ENCODE data around the gene IGFBP3. TPM values are rescaled to one million over a fixed set of nuclear protein-coding genes. Genes with fewer than 3 reads are reported as not detected.
A peak's percentile ranks its signal among the peaks of the same experiment; 100 is the strongest.

IGFBP3 gene
- total and polyA plus RNA-seq, 2 of the 13 experiments (the other 11 are each of a cell fraction or from before 2014, with no cell fraction given) = 57.5 TPM; not detected in 1

DNA sequence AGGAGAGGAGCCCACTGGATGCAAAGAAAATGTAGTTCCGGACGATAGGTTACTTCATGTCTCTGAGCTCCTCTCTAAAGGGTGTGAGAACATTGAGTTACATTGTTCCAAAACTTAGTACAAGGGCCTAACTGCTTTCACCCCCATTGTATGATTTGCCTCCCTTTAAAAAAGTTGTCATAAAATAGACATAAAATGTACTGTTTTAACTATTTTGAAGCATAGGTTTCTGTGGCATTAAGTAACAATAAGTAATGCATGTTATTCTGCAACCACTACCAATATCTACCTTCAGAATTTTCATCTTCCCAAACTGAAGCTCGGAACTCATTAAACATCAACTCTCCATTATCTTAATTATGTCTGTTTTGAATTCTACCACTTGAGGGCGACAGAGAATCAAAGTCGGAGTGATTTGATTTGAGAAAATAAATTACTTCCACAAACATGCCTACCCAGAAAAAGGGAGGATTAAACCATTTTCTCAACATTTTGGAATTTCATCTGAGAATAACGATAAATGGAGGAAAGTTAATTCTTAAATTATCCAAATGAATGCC is 30.1 kb downstream of the IGFBP3 start (continued):
- TF ChIP-seq, protein P1, sequence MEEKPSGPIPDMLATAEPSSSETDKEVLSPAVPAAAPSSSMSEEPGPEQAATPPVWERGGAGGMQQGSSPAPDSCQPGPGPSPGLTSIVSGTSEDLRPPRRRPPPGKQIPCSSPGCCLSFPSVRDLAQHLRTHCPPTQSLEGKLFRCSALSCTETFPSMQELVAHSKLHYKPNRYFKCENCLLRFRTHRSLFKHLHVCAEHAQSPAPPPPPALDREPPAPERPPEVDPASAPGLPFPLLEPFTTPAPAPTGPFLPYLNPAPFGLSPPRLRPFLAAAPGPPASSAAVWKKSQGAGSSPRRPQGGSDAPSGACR (CRISPR knock-in tag; IDR thresholded peaks at IDR 0.05) = no peak
- TF ChIP-seq ZNF383 (CRISPR knock-in tag; IDR thresholded peaks at IDR 0.05; ENCODE audit: borderline replicate concordance) (no peak), ZNF207 (IDR thresholded peaks at IDR 0.05; ENCODE audit: borderline replicate concordance) (no peak), SAP130 (CRISPR knock-in tag; IDR thresholded peaks at IDR 0.05; ENCODE audit: low read depth) (0 out of 2 replicates have a peak, but pooled peaks have one; percentile 10), HOXA9 (CRISPR knock-in tag; IDR thresholded peaks at IDR 0.05; ENCODE audit: borderline replicate concordance) (peak; percentile 65; the same call in 1 of the 2 replicates), TCF12 (IDR thresholded peaks at IDR 0.05) (no peak), TCF12 (CRISPR knock-in tag; IDR thresholded peaks at IDR 0.05) (peak; percentile 26; the same call in 1 of the 2 replicates), ZNF24 (IDR thresholded peaks at IDR 0.05) (no peak), KAT8 (CRISPR knock-in tag; IDR thresholded peaks at IDR 0.05) (peak; percentile 20; the same call in 1 of the 2 replicates), ZNF329 (CRISPR knock-in tag; IDR thresholded peaks at IDR 0.05; ENCODE audit: low read depth) (no peak; the same call in 1 of the 2 replicates), BORCS8-MEF2B (CRISPR knock-in tag; IDR thresholded peaks at IDR 0.05) (no peak), CEBPG (CRISPR knock-in tag; IDR thresholded peaks at IDR 0.05) (peak; percentile 20; the same call in 1 of the 2 replicates), RBAK (CRISPR knock-in tag; IDR thresholded peaks at IDR 0.05) (no peak), ZNF577 (CRISPR knock-in tag; IDR thresholded peaks at IDR 0.05; ENCODE audit: borderline replicate concordance, low read depth) (no peak), MIER2 (CRISPR knock-in tag; IDR thresholded peaks at IDR 0.05) (no peak), DNMT3B (CRISPR knock-in tag; conservative IDR thresholded peaks at IDR 0.05) (no peak), KDM5B (CRISPR knock-in tag; IDR thresholded peaks at IDR 0.05; ENCODE audit: borderline replicate concordance) (no peak), MEF2D (CRISPR knock-in tag; IDR thresholded peaks at IDR 0.05) (no peak), ZFP82 (CRISPR knock-in tag; IDR thresholded peaks at IDR 0.05; ENCODE audit: borderline replicate concordance) (no peak), ARNT2 (CRISPR knock-in tag; IDR thresholded peaks at IDR 0.05; ENCODE audit: low read depth) (no peak), ZBTB42 (CRISPR knock-in tag; IDR thresholded peaks at IDR 0.05) (no peak), CREB1 (IDR thresholded peaks at IDR 0.05) (no peak), CREB1 (CRISPR knock-in tag; IDR thresholded peaks at IDR 0.05) (no peak)
- TF ChIP-seq, protein P2, sequence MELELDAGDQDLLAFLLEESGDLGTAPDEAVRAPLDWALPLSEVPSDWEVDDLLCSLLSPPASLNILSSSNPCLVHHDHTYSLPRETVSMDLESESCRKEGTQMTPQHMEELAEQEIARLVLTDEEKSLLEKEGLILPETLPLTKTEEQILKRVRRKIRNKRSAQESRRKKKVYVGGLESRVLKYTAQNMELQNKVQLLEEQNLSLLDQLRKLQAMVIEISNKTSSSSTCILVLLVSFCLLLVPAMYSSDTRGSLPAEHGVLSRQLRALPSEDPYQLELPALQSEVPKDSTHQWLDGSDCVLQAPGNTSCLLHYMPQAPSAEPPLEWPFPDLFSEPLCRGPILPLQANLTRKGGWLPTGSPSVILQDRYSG (CRISPR knock-in tag; IDR thresholded peaks at IDR 0.05) = no peak
- TF ChIP-seq, protein P3, sequence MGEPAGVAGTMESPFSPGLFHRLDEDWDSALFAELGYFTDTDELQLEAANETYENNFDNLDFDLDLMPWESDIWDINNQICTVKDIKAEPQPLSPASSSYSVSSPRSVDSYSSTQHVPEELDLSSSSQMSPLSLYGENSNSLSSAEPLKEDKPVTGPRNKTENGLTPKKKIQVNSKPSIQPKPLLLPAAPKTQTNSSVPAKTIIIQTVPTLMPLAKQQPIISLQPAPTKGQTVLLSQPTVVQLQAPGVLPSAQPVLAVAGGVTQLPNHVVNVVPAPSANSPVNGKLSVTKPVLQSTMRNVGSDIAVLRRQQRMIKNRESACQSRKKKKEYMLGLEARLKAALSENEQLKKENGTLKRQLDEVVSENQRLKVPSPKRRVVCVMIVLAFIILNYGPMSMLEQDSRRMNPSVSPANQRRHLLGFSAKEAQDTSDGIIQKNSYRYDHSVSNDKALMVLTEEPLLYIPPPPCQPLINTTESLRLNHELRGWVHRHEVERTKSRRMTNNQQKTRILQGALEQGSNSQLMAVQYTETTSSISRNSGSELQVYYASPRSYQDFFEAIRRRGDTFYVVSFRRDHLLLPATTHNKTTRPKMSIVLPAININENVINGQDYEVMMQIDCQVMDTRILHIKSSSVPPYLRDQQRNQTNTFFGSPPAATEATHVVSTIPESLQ (CRISPR knock-in tag; conservative IDR thresholded peaks at IDR 0.05) = no peak
- TF ChIP-seq, protein P4, sequence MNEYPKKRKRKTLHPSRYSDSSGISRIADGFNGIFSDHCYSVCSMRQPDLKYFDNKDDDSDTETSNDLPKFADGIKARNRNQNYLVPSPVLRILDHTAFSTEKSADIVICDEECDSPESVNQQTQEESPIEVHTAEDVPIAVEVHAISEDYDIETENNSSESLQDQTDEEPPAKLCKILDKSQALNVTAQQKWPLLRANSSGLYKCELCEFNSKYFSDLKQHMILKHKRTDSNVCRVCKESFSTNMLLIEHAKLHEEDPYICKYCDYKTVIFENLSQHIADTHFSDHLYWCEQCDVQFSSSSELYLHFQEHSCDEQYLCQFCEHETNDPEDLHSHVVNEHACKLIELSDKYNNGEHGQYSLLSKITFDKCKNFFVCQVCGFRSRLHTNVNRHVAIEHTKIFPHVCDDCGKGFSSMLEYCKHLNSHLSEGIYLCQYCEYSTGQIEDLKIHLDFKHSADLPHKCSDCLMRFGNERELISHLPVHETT (CRISPR knock-in tag; conservative IDR thresholded peaks at IDR 0.05) = no peak
- TF ChIP-seq, protein P5, sequence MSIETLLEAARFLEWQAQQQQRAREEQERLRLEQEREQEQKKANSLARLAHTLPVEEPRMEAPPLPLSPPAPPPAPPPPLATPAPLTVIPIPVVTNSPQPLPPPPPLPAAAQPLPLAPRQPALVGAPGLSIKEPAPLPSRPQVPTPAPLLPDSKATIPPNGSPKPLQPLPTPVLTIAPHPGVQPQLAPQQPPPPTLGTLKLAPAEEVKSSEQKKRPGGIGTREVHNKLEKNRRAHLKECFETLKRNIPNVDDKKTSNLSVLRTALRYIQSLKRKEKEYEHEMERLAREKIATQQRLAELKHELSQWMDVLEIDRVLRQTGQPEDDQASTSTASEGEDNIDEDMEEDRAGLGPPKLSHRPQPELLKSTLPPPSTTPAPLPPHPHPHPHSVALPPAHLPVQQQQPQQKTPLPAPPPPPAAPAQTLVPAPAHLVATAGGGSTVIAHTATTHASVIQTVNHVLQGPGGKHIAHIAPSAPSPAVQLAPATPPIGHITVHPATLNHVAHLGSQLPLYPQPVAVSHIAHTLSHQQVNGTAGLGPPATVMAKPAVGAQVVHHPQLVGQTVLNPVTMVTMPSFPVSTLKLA (IDR thresholded peaks at IDR 0.05) = no peak

Data from HepG2 (cell line).